NCI-H187 treated with DMSO at 0.1 percent for 48 hours (cell line): Measurements from ENCODE around the gene AFM.

Experiments used
- DNase-seq: peaks from one replicate; lab custom pipeline; 2025; lab: John Stamatoyannopoulos, UW

The AFM gene

DNA sequence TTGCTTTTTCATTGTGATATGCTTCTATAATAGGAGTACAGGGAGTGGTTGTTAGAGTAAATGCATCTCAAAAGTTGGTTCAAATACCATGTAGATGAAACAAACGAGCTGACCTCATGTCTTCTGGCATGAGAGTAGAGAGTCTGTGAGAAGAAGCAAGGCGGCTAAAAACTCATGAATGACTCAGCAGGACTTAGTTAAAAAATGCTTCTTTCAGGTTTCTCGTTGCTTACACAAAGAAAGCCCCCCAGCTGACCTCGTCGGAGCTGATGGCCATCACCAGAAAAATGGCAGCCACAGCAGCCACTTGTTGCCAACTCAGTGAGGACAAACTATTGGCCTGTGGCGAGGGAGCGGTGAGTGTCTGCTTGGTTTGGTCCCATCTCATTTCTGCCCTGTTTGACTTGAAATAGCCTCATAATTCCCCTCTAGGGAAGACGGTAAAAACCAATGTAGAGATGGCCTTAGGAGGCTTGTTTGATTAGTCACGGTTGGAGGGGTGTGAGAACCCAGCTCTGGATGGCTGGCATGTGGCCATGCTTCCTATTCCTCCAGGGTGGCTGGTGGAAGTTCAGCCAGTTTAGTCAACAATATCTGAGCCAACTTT, 31.0 kb upstream of the AFM start:
- DNase-seq: peak; percentile 59

DNA sequence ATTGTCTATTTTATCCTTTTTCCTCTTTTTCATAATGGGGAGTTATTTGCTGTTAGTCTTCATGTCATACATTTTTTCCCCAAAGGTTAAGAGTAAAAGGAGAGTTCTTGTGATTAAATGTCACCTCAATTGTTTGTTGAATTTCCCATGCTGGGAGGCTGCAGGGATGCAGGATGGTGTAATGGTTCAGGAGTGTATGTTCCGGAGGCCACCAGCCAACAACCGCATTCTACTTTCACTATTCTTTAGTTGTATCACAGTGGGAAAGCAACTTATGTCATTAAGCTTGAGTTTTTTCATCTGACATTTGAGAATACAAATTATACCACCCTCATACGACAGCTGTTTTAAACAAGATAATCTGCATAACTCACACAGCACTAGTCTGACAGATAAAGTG, 30.1 kb upstream of the AFM start:
- DNase-seq: no peak

DNA sequence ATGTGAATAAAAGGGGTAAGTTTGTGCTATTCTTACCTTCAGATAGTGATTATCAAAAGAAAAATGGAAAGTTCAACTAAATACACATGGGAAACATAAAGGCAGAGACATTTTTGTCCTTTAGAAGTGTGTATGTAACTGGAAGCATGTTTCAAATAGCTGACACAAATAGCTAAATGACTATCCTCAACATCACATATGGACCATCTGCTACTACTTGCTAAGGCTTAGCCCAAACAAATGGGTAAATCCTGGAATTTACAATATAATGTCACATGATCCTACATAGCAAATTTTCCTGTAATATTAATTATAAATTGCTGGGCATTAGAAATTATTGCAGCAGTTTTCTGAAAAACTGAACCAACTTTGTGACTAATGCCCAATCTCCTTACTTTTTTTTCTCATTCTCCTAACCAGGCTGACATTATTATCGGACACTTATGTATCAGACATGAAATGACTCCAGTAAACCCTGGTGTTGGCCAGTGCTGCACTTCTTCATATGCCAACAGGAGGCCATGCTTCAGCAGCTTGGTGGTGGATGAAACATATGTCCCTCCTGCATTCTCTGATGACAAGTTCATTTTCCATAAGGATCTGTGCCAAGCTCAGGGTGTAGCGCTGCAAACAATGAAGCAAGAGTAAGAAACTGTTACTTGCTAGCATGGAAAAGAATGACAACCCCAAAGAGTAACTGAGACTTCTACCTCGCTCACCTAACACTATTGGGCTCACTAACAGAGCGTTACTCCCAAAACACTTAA, 29.4 kb upstream of the AFM start:
- no peak for DNase-seq

DNA sequence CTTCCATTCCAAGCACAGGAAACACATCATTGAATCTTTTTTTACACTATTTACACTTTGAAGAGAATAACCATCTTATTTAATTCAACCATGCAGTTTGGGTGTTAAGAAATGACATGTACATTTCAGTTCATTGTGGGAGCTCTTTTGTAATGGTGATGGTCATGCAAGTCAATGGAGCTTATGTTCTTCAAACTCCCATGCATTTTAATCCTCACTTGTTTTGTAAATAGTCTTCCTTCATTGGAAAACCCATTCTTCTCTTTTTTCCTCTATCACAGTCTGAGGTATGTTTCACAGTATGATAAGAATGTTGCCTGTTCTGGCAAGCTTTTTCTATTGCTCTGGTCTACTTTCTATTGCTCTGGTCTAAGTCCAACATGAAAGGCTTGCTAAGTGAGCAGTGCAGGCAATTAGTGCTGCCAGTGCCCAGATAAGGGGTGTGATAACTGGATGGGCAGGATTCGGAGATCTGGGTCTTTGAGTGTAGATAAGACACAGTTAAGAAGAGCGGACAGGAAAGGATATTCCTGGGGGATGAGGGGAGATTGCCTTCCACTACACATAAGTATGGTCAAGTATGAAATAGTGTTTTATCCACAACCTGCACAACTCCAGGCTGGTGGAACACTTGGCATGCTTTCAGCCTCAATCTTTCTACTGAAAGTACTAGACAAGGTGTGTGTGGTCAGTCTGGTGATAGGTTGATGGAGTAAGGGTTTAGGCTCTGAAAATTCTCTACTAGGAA, 28.4 kb upstream of the AFM start:
- no peak for DNase-seq

DNA sequence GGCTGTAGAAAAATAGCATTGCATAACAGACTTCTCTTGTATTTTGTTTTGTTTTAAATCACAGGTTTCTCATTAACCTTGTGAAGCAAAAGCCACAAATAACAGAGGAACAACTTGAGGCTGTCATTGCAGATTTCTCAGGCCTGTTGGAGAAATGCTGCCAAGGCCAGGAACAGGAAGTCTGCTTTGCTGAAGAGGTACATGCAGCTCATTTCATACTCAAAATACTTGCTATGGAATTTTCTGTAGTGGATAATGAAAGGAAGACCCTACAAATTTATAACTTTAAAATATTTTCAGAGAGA, 27.9 kb upstream of the AFM start:
- no peak for DNase-seq

DNA sequence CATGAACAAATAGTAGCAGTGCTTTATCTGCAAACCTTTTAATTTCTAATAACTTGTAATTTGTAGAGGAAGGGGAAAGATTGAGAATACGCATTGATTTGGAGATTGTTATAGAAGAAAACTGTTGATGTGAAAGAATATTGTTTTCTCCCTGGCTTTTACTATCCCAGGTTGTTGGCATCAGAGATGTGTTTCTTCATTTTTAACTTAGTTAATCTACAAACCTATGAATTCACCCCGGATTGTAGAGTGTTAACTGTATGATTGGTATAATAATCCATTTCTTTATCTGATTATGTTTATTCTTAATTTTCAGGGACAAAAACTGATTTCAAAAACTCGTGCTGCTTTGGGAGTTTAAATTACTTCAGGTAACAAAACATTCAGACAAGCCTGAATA, 26.6 kb upstream of the AFM start:
- no peak for DNase-seq

DNA sequence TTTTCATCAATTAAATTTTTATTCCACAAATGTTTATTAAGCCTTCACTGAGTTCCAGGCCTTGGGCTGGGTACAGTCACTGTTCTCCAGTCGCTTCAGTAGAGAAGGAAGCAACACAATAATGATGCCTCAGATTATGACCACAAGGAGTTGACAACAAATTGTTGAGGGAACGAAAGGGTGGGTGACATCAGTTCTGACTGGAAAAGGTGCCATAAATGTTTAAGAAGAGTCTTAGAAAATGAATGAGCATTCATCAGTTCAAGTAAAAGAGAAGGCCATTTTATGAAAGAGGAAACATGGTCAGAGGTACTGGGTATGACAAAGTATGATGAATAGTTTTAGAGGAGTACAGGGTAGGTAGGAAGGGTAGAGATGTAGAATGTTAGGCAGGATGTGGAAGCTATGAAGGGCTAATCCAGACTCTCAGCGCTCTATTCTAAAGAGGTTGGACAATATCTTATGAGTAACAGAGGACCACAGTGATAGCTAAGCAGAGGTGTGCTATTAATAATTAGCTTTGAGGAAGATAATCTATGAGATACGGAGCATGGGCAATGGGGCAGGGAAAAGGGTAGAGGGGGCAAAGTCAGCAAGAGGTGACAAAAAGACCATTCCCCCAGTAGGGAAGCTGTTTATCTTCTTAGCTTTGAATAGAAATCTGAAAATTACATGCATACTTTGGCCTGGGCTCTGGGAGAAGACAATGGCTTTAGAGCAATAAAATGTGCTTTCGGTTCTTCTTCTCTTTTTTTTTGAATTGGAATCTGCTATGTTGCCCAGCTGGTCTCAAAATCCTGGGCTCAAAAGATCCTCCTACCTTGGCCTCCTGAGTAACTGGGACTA, 25.1 kb upstream of the AFM start:
- no peak for DNase-seq

DNA sequence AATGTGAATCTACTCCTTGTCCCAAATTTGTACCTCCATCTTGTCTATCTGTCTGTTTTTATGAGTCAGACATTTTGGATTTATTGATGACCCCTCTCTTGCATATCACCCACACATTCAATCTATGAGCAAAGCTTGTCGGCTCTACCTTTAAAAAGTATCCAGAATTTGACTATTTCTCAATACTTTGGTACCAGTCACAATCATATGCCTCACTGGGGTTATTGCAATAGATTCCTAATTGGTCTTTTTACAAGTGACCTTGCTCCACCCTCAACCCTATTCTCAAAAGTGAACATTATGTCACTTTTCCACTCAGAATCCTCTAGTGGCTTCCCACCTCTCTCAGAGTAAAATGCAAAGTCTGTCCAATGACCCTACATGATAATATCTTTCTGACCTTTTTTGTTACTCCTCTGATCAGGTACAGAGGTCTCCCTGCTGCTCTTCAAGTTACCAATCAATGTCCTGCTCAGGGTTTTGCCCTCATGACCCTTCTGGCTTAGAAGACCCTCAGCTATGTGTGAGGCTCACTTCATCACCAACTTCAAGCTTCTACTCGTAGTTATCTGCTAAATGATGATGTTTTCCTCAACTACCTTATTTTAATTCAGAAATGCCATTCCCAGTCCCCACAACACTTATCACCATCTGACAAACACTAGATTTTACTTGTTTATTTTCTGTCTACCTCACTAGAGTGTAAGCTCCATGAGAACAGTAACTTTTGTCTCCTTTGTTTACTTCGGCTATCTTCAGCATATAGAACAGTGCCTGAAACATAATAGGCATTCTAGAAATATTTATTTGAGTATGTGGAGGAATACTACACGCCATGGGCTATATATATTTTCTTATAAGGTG, 23.1 kb upstream of the AFM start:
- DNase-seq: no peak

DNA sequence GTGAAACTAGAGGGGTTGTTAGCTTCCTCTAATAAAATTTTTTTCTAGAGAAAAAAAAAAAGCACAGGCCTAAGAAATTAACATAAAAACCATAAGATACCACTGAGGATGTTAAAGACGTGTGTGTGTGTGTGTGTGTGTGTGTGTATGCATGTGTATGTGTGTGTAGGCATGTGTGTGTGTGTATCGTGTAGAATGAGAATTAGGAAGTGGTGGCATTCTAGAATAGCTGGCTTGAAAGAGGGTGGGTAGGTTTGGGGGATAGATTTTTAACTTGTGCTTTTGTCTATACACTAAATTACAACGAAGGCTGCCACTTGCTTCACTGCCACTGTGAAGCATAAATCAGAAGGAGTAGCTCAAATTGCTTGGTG, 22.5 kb upstream of the AFM start:
- no peak for DNase-seq

DNA sequence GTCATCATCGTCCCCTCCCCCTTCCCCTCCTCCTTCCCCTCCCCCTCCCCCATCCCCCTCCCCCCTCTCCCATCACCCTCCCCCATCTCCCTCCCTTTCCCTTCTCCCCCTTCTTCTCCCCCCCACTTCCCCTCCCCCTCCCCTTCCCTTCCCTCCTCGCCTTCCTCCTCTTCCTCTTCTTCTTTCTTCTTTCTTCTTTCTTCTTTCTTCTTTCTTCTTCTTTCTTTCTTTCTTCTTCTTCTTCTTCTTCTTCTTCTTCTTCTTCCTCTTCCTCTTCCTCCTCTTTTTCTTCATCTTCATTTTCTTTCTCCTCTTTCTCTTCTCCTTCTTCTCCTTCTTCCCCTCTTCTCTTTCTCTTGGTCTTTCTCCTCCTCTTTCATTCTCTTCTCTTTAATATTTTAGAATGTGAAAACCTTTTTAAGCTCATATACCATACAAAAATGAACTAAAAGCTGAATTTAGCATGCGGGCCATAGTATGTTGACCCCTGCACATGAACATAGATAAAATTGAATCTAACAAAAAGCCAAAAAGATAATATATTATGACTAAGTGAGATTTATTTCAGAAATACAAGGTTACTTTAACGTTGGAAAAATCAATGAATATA, 20.5 kb upstream of the AFM start:
- no peak for DNase-seq

DNA sequence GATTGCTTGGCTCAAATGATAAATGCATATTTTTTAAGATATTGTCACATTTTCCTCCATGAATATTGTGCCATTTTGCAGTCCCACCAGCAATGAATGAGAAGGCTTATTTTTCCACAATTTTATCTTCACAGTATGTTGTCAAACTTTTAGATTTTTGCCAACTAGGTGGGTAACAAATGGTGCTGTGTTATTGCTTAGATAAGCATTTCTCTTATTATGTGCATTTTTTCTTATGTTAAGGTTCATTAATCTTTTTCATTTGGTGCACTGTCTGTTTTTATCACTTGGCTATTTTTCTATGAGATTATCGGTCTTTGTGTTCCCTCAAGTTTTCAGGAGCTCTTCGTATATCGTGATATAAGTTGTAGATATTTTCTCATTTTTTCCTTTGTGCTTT, 13.4 kb upstream of the AFM start:
- DNase-seq: no peak

DNA sequence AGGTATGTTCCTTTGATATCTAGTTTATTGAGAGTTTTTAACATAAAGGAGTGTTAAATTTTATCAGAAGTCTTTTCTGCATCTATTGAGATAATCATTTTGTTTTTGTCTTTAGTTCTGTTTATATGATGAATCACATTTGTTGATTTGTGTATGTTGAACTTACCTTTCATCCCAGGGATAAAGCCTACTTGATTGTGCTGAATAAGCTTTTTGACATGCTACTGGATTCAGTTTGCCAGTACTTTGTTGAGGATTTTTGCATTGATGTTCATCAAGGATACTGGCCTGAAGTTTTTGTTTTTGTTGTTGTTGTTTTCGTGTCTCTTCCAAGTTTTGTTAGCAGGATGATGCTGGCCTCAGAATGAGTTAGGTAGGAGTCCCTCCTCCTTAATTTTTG, 10.8 kb upstream of the AFM start:
- DNase-seq: no peak

DNA sequence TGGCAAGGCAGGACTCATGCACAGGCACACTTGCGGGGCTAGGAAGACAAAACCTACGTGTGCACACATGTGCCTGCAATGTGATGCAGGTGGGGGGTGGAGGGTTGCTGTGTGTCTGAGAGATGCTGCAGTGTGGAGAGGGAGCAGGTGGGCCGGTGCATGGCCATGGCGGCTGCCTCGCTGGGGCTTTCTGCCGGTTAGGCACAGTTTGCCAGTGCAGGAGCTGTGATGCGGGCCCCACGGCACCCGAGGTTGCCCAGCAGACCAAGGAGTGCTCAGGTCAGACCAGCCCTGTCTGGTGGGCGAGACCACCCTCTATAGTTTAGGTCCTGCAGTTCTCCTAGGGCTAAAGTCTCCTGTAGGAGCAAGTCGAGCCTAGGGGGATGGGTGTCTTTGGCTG, 4.4 kb upstream of the AFM start:
- DNase-seq: no peak

DNA sequence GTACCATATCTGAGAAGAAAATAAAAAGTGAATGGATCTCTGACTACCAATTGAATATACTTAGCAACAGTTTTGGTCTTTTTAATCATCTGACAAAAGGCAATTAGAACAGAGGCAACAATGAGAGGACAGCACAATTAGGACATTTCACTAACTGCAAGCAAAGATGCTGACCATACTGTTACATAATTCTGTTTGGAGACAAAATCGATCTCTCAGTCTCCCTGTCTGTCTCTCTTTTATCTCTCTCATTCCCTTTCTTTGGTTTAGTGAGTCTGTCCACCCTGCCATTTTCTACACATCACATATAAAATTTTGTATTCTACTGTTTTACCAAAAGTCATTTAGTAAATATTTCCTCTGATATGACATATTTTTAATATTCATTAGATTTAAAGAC, 2.2 kb upstream of the AFM start:
- DNase-seq: no peak

DNA sequence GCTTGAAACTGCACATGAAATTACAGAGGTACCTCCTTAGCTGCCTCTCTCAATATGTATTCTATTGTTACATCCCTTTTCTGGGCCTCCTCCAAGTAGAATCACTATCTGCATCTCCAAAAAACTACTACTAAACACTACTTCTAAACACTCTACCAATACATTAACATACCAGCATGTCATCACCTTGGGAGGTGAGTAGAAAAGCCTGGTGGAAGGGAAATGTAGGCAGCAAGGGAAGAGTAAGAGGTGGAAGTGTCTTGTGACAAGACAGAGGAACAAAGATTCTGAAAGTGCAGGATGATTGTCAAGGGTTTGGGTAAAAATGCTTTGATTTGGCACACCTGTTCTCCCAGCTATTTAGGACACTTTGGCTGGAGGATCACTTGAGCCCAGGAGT, 3.5 kb downstream of the AFM start:
- DNase-seq: no peak

DNA sequence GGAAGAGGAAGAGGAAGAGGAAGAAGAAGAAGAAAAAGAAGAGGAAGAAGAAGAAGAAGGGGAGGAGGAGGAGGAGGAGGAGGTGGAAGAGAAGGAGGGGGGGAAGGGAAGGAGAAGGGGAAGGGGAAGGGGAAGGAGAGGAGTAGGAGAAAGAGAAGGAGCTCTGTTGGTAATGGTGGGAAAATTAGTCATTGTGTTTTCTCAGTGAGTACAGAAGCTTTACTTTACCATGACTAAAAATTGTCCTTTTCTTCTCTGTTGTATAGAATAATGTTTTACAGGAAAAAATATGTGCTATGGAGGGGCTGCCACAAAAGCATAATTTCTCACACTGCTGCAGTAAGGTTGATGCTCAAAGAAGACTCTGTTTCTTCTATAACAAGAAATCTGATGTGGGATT, 4.1 kb downstream of the AFM start:
- no peak for DNase-seq

DNA sequence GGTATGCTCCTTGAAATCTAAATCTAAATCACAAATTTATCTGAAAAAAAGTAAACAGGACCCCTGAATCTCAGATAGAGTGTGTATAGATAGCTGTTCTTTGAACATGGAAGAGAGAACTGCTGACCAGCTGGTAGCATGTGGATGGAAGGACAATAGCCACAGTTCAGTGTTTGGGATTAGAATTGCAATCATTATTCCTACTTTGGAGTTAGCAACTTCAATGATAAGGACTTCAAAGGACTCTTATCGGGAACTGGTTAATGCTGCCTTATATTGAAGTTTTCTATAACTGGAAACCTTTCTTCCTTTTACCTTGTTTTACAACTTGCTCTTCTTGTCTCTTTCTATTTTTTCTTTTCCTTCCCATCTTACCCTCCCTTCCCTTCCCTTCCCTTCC, 5.0 kb downstream of the AFM start:
- DNase-seq: no peak

DNA sequence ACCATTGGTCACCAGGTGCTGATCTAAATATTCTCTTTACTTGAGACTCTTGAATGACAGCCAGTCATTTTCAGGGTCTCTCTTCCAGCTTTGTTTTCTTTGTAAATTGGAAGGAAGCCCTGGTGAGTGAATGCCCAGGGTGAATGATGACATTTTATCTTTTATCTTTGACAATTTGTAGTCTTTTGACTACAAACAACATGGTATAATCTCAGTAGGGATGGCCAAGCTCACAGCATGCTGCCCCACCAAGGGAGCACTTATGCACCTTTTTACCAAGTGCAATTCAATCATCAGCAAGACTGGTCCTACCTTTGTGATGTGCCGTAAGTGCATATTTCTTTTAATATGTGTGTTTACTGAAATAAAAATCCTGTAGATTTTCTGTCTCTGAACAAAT, 5.7 kb downstream of the AFM start:
- DNase-seq: no peak

DNA sequence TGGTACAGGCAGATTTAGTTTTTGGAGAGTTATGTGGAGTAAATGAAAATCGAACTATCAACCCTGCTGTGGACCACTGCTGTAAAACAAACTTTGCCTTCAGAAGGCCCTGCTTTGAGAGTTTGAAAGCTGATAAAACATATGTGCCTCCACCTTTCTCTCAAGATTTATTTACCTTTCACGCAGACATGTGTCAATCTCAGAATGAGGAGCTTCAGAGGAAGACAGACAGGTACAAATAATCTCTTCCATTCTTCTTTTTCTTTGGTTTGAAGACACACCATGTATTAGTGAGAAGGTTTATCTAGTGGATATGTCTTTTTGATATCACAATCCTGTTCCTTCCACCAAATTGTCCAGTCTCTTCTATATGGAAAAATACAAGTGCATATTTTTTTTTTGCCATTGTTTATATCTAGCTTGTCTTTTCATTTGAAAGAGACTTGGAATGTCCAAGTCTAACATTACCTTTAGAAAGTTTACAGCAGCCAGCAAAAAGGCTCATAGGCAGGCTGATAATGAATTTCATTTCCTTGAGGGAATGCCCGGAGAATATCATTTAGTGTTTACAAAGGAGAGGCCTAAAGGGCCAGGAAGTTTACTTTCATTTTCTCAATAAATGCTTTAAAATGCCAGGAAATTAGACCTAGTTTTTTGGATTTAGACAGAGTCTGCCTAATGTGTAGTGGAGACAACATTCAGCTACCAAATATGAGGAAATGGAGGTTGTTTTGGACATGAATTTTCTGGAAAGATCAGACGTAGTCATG, 18.6 kb downstream of the AFM start:
- no peak for DNase-seq

DNA sequence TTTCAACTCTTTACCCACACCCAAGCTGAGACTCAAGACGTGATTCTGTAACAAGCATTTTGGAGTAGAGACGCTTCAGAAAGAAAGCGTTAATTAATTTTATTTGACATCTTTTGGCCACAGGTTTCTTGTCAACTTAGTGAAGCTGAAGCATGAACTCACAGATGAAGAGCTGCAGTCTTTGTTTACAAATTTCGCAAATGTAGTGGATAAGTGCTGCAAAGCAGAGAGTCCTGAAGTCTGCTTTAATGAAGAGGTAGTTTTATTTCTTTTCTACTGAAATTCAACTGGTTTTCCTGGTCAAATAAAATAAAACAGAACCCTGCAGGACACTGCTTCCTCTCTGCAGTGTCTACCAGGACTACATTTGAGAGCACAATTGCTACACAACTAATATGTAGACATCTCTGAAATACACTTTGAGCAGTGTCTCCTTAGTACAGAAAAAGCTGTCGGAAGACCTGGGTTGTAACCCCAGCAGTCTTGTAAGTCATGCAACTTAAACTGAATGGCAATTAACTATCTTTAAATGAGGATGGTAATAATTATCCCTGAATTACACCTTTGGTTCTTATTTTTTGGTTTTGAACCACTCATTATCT, 20.2 kb downstream of the AFM start:
- DNase-seq: no peak
